K562 (cell line): Measurements from ENCODE around the gene HMCES. TPM values are rescaled to one million over a fixed set of nuclear protein-coding genes. Genes with fewer than 3 reads are reported as not detected.

ENCODE experiments used
- ATAC-seq: fragments of 200-7000 bp; cut with Tn5 transposase; 3 replicates; pipeline ENCODE4 v1.9.1; 2020; ENCODE audit warnings: moderate library complexity
- BruUV-seq: library from RNA; stranded (reverse); fragments of 400-500 nt; replicated peaks from 2 replicates; lab custom pipeline; 2021; lab: Mats Ljungman, UMichigan
- CTCF ChIA-PET: fragments of 300-600 bp; formaldehyde crosslinking; extraction: SDS; loops from one replicate; lab custom pipeline; 2021; ENCODE audit warnings: low intra/inter-chr PET ratio; lab: Yijun Ruan, JAX
- POLR2A ChIA-PET: fragments of 300-600, 350-650 bp; sonication (Branson Sonifier 250); formaldehyde crosslinking; extraction: SDS; loops from one replicate; lab custom pipeline; 2021; ENCODE audit warnings: antibody characterized with exemption, inconsistent platforms; lab: Yijun Ruan, JAX
- DNase-seq, 4 experiments: peaks; one replicate each; pipeline versions ENCODE4 v3.0.0 to v3.0.0-alpha.2; 2011 to 2018; ENCODE audit warnings: low spot score in 3 of 4, mixed read lengths in 3 of 4; ENCODE audit errors: extremely low read depth in 1 of 4
- FAIRE-seq: peaks from 2 replicates; lab custom pipeline; 2011; peaks lifted over from hg19 to GRCh38; lab: Jason Lieb, UNC
- H2AFZ ChIP-seq: 2 replicates; pipeline ENCODE4 v1.6.0; 2011; ENCODE audit warnings: low read depth, low read length, control low read depth, inconsistent platforms
- H3K27ac ChIP-seq: fragments of 200-600 bp; 3 replicates; pipeline ENCODE4 v1.8.0; 2011; ENCODE audit warnings: low read depth, mild to moderate bottlenecking, control low read depth, inconsistent platforms, low read length, moderate library complexity, mixed read lengths; ENCODE audit errors: extremely low read depth
- H3K27me3 ChIP-seq, 2 experiments: fragments of 300-600 bp in 1 of 2; 2 replicates in 1 of 2; 3 replicates in 1 of 2; pipeline versions ENCODE4 v1.6.0 to v1.8.0; 2011; ENCODE audit warnings: inconsistent platforms in 2 of 2, low read length in 2 of 2, mild to moderate bottlenecking in 1 of 2, mixed read lengths in 1 of 2, moderate library complexity in 1 of 2; ENCODE audit not compliant: control insufficient read depth in 2 of 2, insufficient read depth in 2 of 2
- H3K36me3 ChIP-seq: fragments of 300-600 bp; 3 replicates; pipeline ENCODE4 v1.8.0; 2011; ENCODE audit warnings: mild to moderate bottlenecking, low read length, inconsistent platforms; ENCODE audit not compliant: control insufficient read depth, insufficient read depth
- H3K4me1 ChIP-seq, 2 experiments: fragments of 200-600 bp in 1 of 2; replicated peaks in 1 of 2; 2 replicates in 1 of 2; 3 replicates in 1 of 2; pipeline versions ENCODE4 v1.5.1 to v1.8.0; 2011; ENCODE audit warnings: inconsistent platforms in 2 of 2, low read length in 2 of 2, mild to moderate bottlenecking in 1 of 2, mixed read lengths in 1 of 2, moderate library complexity in 1 of 2; ENCODE audit not compliant: control insufficient read depth in 2 of 2, insufficient read depth in 2 of 2
- H3K4me2 ChIP-seq: 2 replicates; pipeline ENCODE4 v1.6.1; 2011; ENCODE audit warnings: low read length, control low read depth, inconsistent platforms, mixed read lengths; ENCODE audit not compliant: insufficient read depth
- H3K4me3 ChIP-seq: fragments of 200-600 bp; sonication (generic), shearing (Covaris generic); 2 replicates; pipeline ENCODE4 v1.5.1; 2016; ENCODE audit warnings: control low read depth, inconsistent platforms
- H3K79me2 ChIP-seq: fragments of 200-600 bp; 3 replicates; pipeline ENCODE4 v1.8.0; 2011; ENCODE audit warnings: low read length, inconsistent platforms; ENCODE audit not compliant: control insufficient read depth, insufficient read depth
- H3K9ac ChIP-seq, 2 experiments: 2 replicates each; pipeline versions ENCODE4 v1.6.0 to v1.6.1; 2011; ENCODE audit warnings: low read depth in 2 of 2, low read length in 2 of 2, control low read depth in 1 of 2, inconsistent platforms in 1 of 2, mild to moderate bottlenecking in 1 of 2, mixed read lengths in 1 of 2; ENCODE audit not compliant: insufficient read depth in 1 of 2
- H3K9me1 ChIP-seq: one replicate; pipeline ENCODE4 v1.6.0; 2011; ENCODE audit warnings: inconsistent platforms, mild to moderate bottlenecking, low read length, moderate library complexity; ENCODE audit not compliant: control insufficient read depth, insufficient read depth
- H3K9me3 ChIP-seq: replicated peaks from 2 replicates; pipeline ENCODE4 v1.5.1; 2011; ENCODE audit warnings: low read depth, low read length, inconsistent platforms; ENCODE audit not compliant: control insufficient read depth, insufficient read depth
- H4K20me1 ChIP-seq: replicated peaks from 2 replicates; pipeline ENCODE4 v1.6.1; 2011; ENCODE audit warnings: low read length, inconsistent platforms, mixed read lengths; ENCODE audit not compliant: control insufficient read depth, insufficient read depth
- CHD2 ChIP-seq: IDR thresholded peaks from 2 replicates; pipeline ENCODE4 v1.6.1; 2011; ENCODE audit warnings: low read depth, low read length
- FOXM1 ChIP-seq, 2 experiments: fragments of 450-650 bp in 1 of 2; sonication (generic) in 1 of 2; formaldehyde crosslinking in 1 of 2; IDR thresholded peaks; 2 replicates each; pipeline versions ENCODE4 v1.6.1 to v1.9.0; 2017 to 2022; ENCODE audit warnings: low read depth in 2 of 2, mild to moderate bottlenecking in 2 of 2, missing genetic modification reagents in 1 of 2, moderate library complexity in 1 of 2
- NR2C1 ChIP-seq, 2 experiments: fragments of 450-650 bp; IDR thresholded peaks; 2 replicates each; pipeline ENCODE4 v1.6.1; 2017; ENCODE audit warnings: mild to moderate bottlenecking in 2 of 2, antibody characterized with exemption in 1 of 2, inconsistent platforms in 1 of 2, missing compliant biosample characterization in 1 of 2, missing genetic modification characterization in 1 of 2
- RBBP5 ChIP-seq: fragments of 200-600 bp; sonication (generic); IDR thresholded peaks from 2 replicates; pipeline ENCODE4 v1.6.1; 2012; ENCODE audit warnings: borderline replicate concordance, mild to moderate bottlenecking, low read length, control low read depth, inconsistent platforms; ENCODE audit not compliant: insufficient read depth, poor library complexity, severe bottlenecking
- WGBS: fragments of 100-300 bp; shearing (Covaris generic); methylation state at CpG from one replicate; pipeline ENCODE4 v1.1.6; 2016; ENCODE audit warnings: low coverage, mixed read lengths; ENCODE audit not compliant: insufficient coverage; ENCODE audit errors: missing lambda C conversion rate; 5-methylcytosine and 5-hydroxymethylcytosine counted together
- in situ Hi-C: fragments of 300-500 bp; cut with MboI; formaldehyde crosslinking; loops from 4 replicates; pipeline ENCODE4 v1.15.0; 2018; ENCODE audit warnings: inconsistent platforms, mixed read lengths
- intact Hi-C: fragments of 100-400 bp; cut with micrococcal nuclease; formaldehyde crosslinking; loops from 2 replicates; pipeline ENCODE4 v1.14.2; 2022
- polyA plus RNA-seq, 8 experiments: library from polyadenylated mRNA; depleted of rRNA in 4 of 8; stranded (reverse) in 5 of 8; unstranded in 3 of 8; fragments of >200 nt; fragmentation: Nextera tagmentation in 2 of 8; fragmentation: Illumina TruSeq in 1 of 8; extraction: Ambion mirVana in 2 of 8; extraction: Trizol in 1 of 8; gene quantifications; 2 replicates each; pipeline versions ENCODE4 v1.2.1 to v1.2.3, GENCODE V29; 2011 to 2014; ENCODE audit warnings: inconsistent platforms in 1 of 8, missing spikeins in 1 of 8
- total RNA-seq, 7 experiments: library from RNA; depleted of rRNA in 6 of 7; stranded (reverse); fragments of >200 nt in 6 of 7; fragmentation: Illumina TruSeq in 2 of 7; extraction: Trizol in 2 of 7; gene quantifications; 2 replicates each; pipeline versions ENCODE4 v1.2.1 to v1.2.3, GENCODE V29; 2011 to 2021; ENCODE audit warnings: low replicate concordance in 1 of 7
- TF ChIP-seq, protein P1 (sequence below): fragments of 450-650 bp; formaldehyde crosslinking; IDR thresholded peaks from 2 replicates; pipeline ENCODE4 v1.4.0; 2020; ENCODE audit warnings: mild to moderate bottlenecking, mixed read lengths

The HMCES gene
- total and polyA plus RNA-seq, 9 of the 15 experiments (the other 6 are each of a cell fraction or from before 2014, with no cell fraction given) = 18.8 to 45.3 (median 24.8) TPM

GRCh38 chr3:129234441-129234840 is 44.2 kb upstream of the HMCES start:
- no peaks in the 10 kb centered on the region for H3K9me3 ChIP-seq
- no peak overlapping the region for H2AFZ ChIP-seq
- intact Hi-C loops = no loop called here
- H3K27ac ChIP-seq = no peak overlapping the region
- no peaks in the 10 kb centered on the region for H4K20me1 ChIP-seq
- POLR2A ChIA-PET = no interaction called here
- no peak for DNase-seq
- no peak overlapping the region for H3K4me2 ChIP-seq
- 89% methylated on average over 3 of the region's 3 CpGs for WGBS
- no peak overlapping the region for H3K9ac ChIP-seq
- BruUV-seq = no TSS peak
- H3K4me1 ChIP-seq = peaks cover 17 to 27% of the 10 kb centered on the region in 2 experiments; a peak in 4 of 5 replicates
- no peaks in the 10 kb centered on the region for H3K27me3 ChIP-seq
- CTCF ChIA-PET = no interaction called here
- H3K36me3 ChIP-seq = no peaks in the 10 kb centered on the region
- no peaks in the 10 kb centered on the region for H3K79me2 ChIP-seq
- TF ChIP-seq RBBP5 (no peak), NR2C1 (IDR thresholded peaks at IDR 0.05) (no peak), NR2C1 (tag; IDR thresholded peaks at IDR 0.05) (no peak)
- TF ChIP-seq, all 486 proteins: peak for 0
- Histone ChIP-seq H3K9me1 (no peaks in the 10 kb centered on the region), H3K4me3 (no peak overlapping the region)
- in situ Hi-C loops = no loop called here
- ATAC-seq (no peak), FAIRE-seq (no peak)

- Histone ChIP-seq H3K36me3 (no peaks in the 10 kb centered on the region), H3K79me2 (no peaks in the 10 kb centered on the region), H3K4me1 (peaks cover 15 to 30% of the 10 kb centered on the region in 2 experiments; a peak in 4 of 5 replicates), H3K27ac (no peak overlapping the region), H3K4me3 (no peak overlapping the region), H3K9me3 (no peaks in the 10 kb centered on the region), H2AFZ (no peak overlapping the region), H3K9me1 (no peaks in the 10 kb centered on the region), H4K20me1 (no peaks in the 10 kb centered on the region), H3K27me3 (no peaks in the 10 kb centered on the region), H3K9ac (no peak overlapping the region), H3K4me2 (no peak overlapping the region)
- ChIA-PET POLR2A (no interaction called here), CTCF (no interaction called here)
- BruUV-seq = no TSS peak
- peak; percentile 45; the same call in 2 of the 3 replicates for ATAC-seq
- 89% methylated on average over 4 of the region's 4 CpGs for WGBS
- intact Hi-C loops = no loop called here
- peak in 1 of 4 experiments; percentile 5 for DNase-seq
- TF ChIP-seq CHD2 (no peak), FOXM1 (IDR thresholded peaks at IDR 0.05; ENCODE audit: low read depth) (no peak), FOXM1 (CRISPR knock-in tag; IDR thresholded peaks at IDR 0.05; ENCODE audit: low read depth) (no peak)
- TF ChIP-seq, protein P1, sequence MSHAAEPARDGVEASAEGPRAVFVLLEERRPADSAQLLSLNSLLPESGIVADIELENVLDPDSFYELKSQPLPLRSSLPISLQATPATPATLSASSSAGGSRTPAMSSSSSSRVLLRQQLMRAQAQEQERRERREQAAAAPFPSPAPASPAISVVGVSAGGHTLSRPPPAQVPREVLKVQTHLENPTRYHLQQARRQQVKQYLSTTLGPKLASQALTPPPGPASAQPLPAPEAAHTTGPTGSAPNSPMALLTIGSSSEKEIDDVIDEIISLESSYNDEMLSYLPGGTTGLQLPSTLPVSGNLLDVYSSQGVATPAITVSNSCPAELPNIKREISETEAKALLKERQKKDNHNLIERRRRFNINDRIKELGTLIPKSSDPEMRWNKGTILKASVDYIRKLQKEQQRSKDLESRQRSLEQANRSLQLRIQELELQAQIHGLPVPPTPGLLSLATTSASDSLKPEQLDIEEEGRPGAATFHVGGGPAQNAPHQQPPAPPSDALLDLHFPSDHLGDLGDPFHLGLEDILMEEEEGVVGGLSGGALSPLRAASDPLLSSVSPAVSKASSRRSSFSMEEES (CRISPR knock-in tag) = peak; percentile 15; the same call in 1 of the 2 replicates
- FAIRE-seq = no peak
- in situ Hi-C loops = no loop called here
These were observed 43.2 kb upstream of the HMCES start for GRCh38 chr3:129235344-129235917.
